ENCODE results near the gene TUBB3. TPM values are rescaled to one million over a fixed set of nuclear protein-coding genes. Genes with fewer than 3 reads are reported as not detected.

Gene TUBB3
- total RNA-seq, 4 donors from 2014 or later = 2.2 to 9.6 (median 8.0) TPM; not detected in 1

DNA sequence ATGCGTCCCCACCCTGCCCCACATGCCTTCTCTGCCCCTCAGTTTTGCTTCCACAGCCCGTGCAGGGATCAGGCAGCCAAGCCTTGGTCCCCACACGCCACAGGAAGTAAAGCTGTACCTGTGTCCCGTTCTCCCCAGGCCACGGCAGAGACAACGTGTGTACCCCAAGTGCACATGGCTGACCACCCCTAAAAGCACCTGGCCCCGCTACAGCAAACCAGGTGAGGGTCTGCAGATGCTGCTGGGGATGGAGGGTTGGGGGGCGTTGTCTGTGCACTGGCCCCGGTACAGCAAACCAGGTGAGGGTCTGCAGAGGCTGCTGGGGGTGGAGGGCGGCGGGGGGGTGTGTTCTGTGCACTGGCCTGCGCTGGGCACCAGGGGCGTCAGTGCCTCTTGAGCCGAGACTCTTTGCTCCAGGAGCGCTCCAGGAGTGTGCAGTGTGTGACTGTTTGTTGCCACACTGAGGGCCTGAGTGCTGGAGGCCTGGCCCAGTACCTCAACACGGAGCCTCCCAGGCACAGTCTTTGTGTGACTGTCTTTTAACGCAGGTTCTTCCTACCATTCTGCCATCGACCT lies 31.0 kb upstream of the TUBB3 start:
- no peak for TF ChIP-seq POLR2A (IDR thresholded peaks at IDR 0.05)
- no peak for TF ChIP-seq CTCF (IDR thresholded peaks at IDR 0.05)
- no peak overlapping the region for H3K4me3 ChIP-seq
- H3K27ac ChIP-seq = no peak overlapping the region
- intact Hi-C loops (cut with DNase I) = no loop called here
- H3K4me1 ChIP-seq = no peaks in the 10 kb centered on the region
- DNase-seq = no peak
- H3K27me3 ChIP-seq = no peaks in the 10 kb centered on the region
- 93% methylated on average over 6 of the region's 18 CpGs; no CpG with 5 or more reads in 1 of the 2 donors for WGBS, 2 donors
- H3K9me3 ChIP-seq = no peaks in the 10 kb centered on the region
- H3K36me3 ChIP-seq = peaks cover 60 to 100% (median 79%) of the 10 kb centered on the region in 3 donors

- TF ChIP-seq POLR2A (IDR thresholded peaks at IDR 0.05) = no peak
- TF ChIP-seq CTCF (IDR thresholded peaks at IDR 0.05) = no peak
- DNase-seq = no peak
- Histone ChIP-seq H3K9me3 (no peaks in the 10 kb centered on the region), H3K27me3 (no peaks in the 10 kb centered on the region), H3K4me1 (no peaks in the 10 kb centered on the region), H3K27ac (no peak overlapping the region), H3K36me3 (peaks cover 55 to 100% (median 77%) of the 10 kb centered on the region in 3 donors), H3K4me3 (no peak overlapping the region)
- 93% methylated on average over 3 of the region's 9 CpGs; no CpG with 5 or more reads in 1 of the 2 donors for WGBS, 2 donors
- intact Hi-C loops (cut with DNase I) = no loop called here
Measured at GRCh38 chr16:89892635-89893034, 30.5 kb upstream of the TUBB3 start.

- H3K36me3 ChIP-seq = peaks cover 49 to 100% (median 76%) of the 10 kb centered on the region in 3 donors
- 87 to 95% methylated on average over 3 to 14 of the region's 45 CpGs for WGBS, 2 donors
- H3K27me3 ChIP-seq = no peaks in the 10 kb centered on the region
- H3K27ac ChIP-seq = no peak overlapping the region
- H3K4me1 ChIP-seq = no peaks in the 10 kb centered on the region
- intact Hi-C loops (cut with DNase I) = no loop called here
- no peak overlapping the region for H3K4me3 ChIP-seq
- TF ChIP-seq CTCF (IDR thresholded peaks at IDR 0.05) = no peak
- TF ChIP-seq POLR2A (IDR thresholded peaks at IDR 0.05) = no peak
- H3K9me3 ChIP-seq = no peaks in the 10 kb centered on the region
- DNase-seq = no peak
Measured at GRCh38 chr16:89893642-89894548, 29.2 kb upstream of the TUBB3 start.

- DNase-seq = no peak
- H3K9me3 ChIP-seq = no peaks in the 10 kb centered on the region
- intact Hi-C loops (cut with DNase I) = no loop called here
- no peak overlapping the region for H3K27ac ChIP-seq
- peaks cover 49 to 100% (median 77%) of the 10 kb centered on the region in 3 donors for H3K36me3 ChIP-seq
- 87 to 88% methylated on average over 19 to 21 of the region's 26 CpGs for WGBS, 2 donors
- no peaks in the 10 kb centered on the region for H3K27me3 ChIP-seq
- no peaks in the 10 kb centered on the region for H3K4me1 ChIP-seq
- no peak overlapping the region for H3K4me3 ChIP-seq
- TF ChIP-seq POLR2A (IDR thresholded peaks at IDR 0.05) (no peak), CTCF (IDR thresholded peaks at IDR 0.05) (no peak)
Measured at GRCh38 chr16:89895482-89896250, 27.5 kb upstream of the TUBB3 start.
